ENCODE data around the gene WHRN. TPM values are rescaled to one million over a fixed set of nuclear protein-coding genes. Genes with fewer than 3 reads are reported as not detected.

Gene WHRN
- total and polyA plus RNA-seq, 9 of the 15 experiments (the other 6 are each of a cell fraction or from before 2014, with no cell fraction given): 0.31 to 14.1 (median 3.0) TPM

GRCh38 chr9:114484854-114485443 lies 20.3 kb downstream of the WHRN start (continued):
- TF ChIP-seq MLLT1 (IDR thresholded peaks at IDR 0.05): 0 out of 4 replicates have a peak, but pooled peaks of 1 of the 2 experiments have one; percentile 34
- TF ChIP-seq FIP1L1 (IDR thresholded peaks at IDR 0.05; ENCODE audit: low read depth, low read length, poor library complexity, severe bottlenecking): no peak
- TF ChIP-seq SRSF7 (optimal IDR thresholded peaks at IDR 0.05; ENCODE audit: low read depth, low read length): no peak
- no peak for TF ChIP-seq PKNOX1 (IDR thresholded peaks at IDR 0.05)
- no peak for TF ChIP-seq TAF7 (tag; IDR thresholded peaks at IDR 0.05)
- peak; percentile 91 for TF ChIP-seq ZNF583 (CRISPR knock-in tag; IDR thresholded peaks at IDR 0.05)
- TF ChIP-seq MEF2D (tag; conservative IDR thresholded peaks at IDR 0.05; ENCODE audit: low read depth): peak; percentile 80
- no peak for TF ChIP-seq ZBTB17 (CRISPR knock-in tag; IDR thresholded peaks at IDR 0.05)
- TF ChIP-seq COPS2 (conservative IDR thresholded peaks at IDR 0.05): no peak
- TF ChIP-seq SMAD2 (IDR thresholded peaks at IDR 0.05; ENCODE audit: low read depth, low read length): no peak
- no peak for TF ChIP-seq THRA (IDR thresholded peaks at IDR 0.05)
- TF ChIP-seq TFE3 (CRISPR knock-in tag; IDR thresholded peaks at IDR 0.05): peak; percentile 47; the same call in 1 of the 2 replicates
- TF ChIP-seq NR0B1 (IDR thresholded peaks at IDR 0.05; ENCODE audit: partially characterized antibody): no peak
- TF ChIP-seq CBFA2T3 (IDR thresholded peaks at IDR 0.05): peak; percentile 39
- TF ChIP-seq FOXJ3 (CRISPR knock-in tag; IDR thresholded peaks at IDR 0.05): no peak
- TF ChIP-seq RBM15 (IDR thresholded peaks at IDR 0.05; ENCODE audit: insufficient read depth, low read length): no peak
- no peak for TF ChIP-seq MYBL2 (IDR thresholded peaks at IDR 0.05; ENCODE audit: low read depth)
- TF ChIP-seq MYBL2 (CRISPR knock-in tag; IDR thresholded peaks at IDR 0.05; ENCODE audit: borderline replicate concordance): no peak
- TF ChIP-seq ZBED1 (IDR thresholded peaks at IDR 0.05): no peak
- TF ChIP-seq ZNF445 (CRISPR knock-in tag; IDR thresholded peaks at IDR 0.05; ENCODE audit: low read depth): no peak
- no peak for TF ChIP-seq FOXP4 (CRISPR knock-in tag; IDR thresholded peaks at IDR 0.05; ENCODE audit: borderline replicate concordance)

All from K562 (cell line).